Activated CD8-positive, alpha-beta memory T cell treated with anti-CD3 and anti-CD28 coated beads, Interleukin-2, amount 50 U/mL, for 4 hours (primary cell): ENCODE results near the gene HOXA9.
A peak's percentile ranks its signal among the peaks of the same experiment; 100 is the strongest.

ENCODE experiments used
- DNase-seq: peaks from one replicate; pipeline ENCODE4 v3.0.0-alpha.2; 2020

Gene HOXA9

DNA sequence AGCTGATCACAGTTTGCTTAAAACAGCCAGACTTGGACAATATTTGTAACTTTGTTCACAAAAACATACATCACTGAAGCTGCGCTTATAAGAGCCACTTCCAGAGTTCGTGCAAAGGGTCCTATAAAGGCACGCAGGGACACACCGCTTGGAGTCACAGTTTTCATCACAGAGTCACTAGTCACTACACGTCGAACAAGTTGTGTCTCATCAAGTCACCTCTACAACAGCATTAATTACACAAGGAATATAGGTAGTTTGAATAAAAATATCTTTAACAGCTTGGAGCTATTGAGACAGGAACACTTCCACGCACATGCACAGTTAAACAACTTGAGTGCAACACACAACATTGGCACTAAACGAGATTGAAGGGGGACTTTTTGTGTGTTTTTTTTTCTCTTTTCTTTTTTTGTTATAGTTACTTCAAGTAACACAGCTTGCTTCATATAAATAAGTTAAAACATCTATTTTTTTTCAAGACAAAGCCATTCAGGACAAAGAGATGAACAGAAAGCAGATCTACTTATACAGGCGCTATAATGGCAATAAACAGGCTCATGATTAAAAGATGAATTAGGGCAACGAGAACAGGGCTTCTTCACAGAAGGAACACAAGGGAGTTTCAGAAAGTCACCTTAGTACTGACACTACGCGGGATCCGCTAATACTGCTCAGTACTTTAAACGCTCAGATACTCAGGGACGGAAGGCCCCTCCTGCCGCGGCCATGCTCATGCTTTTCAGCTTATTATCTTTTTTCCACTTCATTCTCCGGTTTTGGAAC lies 24.0 kb downstream of the HOXA9 start:
- DNase-seq = no peak

DNA sequence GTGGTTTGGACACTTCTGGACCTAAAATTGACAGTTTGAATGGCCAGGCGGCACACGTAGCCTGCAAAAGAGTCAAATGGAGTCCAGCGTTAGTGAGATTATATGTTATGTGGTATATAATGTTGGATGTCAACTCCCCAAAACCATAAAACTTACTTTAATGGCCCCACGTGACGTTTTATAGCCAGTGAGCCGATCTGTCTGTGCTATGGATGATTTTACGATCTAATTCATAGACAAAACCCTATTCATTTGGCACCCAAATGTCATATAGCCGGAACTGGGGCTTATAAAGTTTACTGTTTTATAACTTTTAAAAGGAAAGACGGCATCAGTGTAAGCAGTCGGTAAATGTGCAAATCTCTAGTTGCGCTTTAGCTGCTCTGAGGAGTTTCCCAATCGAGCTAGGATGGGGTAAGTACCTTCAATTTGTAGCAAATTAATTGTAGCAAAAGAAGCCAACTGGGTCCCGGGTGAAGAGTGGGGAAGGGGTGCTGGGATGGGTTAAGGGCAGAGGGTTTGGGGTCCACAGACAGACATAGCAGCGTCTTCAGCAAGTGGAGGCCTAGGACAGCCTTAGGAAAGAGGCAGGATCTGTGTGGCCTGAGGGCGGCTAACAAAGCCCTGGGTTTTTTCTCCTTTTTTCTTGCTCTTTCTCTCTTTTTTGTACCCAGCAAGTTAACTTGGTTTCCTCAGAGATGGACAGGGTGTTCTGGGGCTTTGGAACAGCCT lies 25.0 kb downstream of the HOXA9 start:
- DNase-seq = no peak

DNA sequence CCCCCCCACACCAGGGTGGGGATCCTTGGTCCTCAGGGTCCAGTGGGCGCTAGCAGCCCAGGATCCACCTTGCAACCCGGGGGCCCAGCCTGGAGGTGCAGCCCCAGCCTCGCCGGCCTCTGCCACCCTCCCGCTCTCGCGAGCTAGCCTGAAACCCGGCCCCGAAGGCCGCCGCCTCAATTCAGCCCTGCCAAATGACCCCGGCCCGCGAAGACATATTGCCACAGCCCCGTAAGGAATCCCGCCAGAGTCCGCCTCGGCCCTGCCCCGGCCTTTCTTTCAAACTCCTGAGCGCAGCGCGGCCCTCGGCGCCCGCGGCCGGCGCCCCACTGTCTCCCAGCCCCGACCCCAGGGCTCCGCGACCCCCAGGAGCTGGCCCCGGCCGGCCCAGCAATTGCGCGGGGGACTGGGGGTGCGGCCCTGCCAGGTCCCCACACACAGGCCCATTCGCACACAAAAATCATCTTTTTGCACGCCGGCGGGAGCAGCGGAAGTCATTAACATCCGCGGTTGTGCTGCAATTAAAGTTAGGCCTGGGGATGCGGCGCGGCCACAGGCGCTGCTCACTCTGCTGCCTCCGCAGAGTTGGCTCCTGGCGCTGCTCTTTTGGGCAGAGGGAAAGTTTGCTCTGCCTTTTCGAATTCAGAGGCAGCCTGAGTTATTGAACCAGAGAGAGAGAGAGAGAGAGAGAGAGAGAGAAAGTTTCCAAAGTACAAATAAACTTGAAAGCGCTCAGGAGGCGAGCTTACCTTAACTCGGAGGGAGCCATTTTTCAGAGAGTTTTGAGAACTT lies 25.8 kb downstream of the HOXA9 start:
- no peak for DNase-seq

DNA sequence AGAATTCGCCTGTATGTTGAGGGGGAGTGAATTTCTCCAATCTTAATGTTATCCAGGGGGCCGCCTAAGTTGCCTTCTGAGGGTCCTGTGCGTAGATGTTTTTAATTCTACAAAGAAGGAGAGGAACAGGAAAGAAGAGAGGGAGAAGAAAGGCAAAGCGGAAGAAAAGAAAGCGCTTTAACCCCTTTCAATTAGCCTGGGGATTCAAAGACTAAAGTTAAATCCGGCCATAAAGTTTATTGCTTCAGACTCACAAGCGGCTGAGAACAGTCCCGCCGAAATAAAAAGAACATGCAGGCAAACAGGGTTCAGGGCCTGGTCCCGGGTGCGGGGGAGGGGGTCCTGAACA lies 26.4 kb downstream of the HOXA9 start:
- no peak for DNase-seq

DNA sequence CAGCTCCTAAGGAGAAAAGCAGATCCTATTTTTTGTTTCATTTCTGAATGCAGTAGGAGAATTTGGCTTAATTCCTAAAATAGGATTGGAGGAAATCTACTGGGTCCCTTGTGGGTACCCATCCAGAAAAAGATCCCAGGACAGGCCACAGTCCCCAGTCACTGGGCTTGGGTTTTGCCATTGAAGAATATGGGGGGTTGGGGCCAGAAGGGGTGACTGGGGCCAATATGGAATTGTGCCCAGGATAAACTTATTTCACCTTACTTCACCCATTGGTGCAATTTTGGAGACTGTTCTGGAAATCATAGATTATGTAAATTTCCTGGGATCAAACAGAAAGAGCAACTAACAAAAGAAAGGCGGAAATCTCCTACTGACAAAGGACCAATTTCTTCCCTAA lies 26.9 kb downstream of the HOXA9 start:
- no peak for DNase-seq

DNA sequence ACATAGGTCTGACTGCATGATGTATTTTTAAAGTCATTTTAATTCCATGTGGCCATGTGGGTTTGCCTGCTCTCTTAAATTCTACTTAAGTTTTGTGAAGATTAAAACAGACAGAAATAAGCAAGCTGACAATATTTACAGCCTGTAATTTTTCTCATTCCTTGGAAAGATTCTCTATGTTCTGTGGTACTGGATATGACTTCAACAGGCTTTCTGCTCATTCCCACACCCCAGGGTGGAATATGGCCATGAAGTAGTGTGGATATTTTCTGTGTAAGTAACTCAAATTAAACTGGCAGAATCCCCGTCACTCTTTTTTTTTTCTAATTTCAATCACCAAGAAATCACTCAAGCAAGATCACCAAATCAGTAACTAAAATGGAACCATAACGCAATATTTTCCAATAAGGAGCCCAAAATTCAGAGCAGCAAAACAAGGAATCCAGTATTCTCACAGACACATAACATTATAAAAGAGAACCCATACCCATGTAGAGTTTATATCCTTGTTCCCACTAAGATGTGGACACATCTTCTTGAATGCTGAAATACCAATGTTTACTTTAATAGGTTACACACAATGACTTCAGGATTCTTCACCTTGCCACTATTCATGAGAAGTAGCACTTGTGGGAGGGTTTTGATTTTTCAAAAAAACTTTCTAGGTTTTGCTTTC lies 27.6 kb downstream of the HOXA9 start:
- DNase-seq = no peak

DNA sequence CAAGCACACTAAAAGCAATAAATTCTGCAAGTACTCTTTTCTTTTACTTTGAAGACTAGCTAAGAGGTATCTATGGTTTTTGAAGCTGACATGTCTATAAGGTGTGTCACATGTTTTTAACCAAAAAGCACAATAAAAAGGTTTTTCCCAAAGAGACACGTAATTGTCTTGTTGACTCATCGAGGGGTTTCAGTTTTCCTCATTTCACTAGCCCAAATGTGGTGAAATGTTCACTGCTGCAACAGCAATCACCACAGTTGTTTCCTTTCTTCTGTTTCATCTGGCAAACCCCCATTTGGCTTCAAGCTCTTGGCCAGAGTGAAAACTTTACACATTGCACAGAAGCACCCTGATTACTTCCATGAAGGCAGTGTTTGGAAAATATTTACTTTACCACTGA lies 30.9 kb downstream of the HOXA9 start:
- no peak for DNase-seq

DNA sequence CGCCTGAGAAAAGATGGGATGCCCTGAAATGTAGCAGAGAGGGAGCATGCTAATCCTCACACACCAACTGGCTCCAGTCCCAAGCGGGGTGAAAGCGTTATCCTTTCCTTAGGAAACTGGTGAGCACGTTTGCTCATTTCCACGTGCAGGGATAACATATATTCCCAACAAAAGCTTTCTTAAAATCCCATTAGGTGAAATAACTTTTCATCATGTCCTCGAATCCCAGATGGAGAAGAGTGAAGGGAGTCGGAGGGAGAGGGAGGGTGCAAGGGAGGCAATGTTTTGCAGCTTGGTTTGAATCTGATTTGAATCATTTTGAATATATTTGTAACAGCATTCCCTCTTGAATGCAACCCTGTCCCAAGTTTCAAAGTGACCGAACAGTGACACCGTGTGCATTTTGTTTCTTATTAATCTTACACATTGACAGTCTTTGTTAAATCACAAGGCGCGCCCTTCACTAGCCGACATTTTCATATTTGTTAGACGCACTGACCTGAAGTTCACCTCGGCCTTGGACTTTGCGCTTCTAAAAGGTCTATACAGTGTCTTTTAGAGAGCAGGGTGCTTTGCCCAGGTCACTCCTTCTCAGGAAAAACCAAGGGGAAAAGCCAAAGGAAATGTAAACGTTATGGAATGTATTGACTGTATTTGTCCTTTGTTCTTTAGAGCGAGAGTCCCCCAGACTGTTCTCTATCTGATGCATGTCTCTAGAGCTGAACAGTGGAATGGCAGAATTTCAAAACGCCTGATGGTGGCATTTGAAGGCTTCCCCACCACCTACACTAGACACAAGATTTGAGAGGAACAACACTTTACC lies 31.7 kb downstream of the HOXA9 start:
- DNase-seq = no peak

DNA sequence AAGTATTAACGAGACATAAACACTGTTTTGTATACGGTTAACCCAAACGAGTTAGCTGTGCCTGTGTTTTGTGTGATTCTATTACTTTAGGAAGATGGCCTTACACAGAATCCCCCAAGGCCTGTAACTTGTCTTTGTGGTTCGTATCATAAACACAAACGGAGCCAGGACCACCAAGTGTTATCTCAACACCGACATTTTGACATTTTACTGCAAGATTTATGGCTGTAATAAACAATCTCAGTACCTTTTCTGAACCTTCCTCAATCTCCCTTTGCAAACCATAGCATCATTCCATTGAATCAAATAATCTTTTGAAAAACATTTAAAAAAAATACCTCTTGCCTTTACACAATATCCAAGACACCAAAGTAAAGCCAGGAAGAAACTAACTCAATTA lies 32.4 kb downstream of the HOXA9 start:
- DNase-seq = no peak

DNA sequence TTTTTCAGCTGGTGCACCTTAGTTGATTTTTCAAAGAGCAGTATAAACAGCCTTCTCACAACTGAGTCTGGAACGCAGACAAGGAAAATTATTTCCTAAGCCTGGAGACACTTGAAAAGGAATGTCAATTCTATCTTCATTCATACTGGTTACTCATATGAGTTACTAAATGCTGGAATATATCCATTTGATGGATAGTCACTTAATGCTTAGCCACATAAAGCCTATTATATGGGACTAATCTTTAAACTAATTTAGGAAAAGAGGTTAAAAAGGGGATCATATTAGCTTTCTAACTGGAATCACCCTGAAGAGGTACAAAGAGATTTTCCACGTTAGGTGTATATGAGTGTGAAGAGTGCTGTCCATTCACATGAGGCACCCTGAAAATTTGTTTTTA lies 33.1 kb downstream of the HOXA9 start:
- no peak for DNase-seq

DNA sequence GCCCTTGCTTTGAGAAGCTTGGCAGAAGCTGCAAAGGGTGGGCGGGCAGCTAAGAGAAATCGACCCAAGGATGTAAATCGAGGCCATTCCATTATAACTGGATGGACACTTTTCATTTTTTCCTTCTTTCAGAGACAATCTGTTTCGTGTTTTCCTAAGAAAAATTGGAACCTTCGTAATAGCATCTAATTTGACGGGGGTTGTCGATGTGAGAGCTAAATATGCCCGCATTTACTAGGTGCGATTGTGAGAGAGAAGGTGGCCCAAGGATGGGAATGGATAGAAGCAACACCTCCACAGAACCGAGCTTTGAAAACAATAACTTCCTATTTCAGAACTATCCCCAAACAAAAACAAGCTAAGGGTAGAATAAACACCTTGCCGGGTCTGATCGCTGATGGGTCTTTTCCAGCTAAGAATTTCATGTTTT lies 33.9 kb downstream of the HOXA9 start:
- DNase-seq = no peak

DNA sequence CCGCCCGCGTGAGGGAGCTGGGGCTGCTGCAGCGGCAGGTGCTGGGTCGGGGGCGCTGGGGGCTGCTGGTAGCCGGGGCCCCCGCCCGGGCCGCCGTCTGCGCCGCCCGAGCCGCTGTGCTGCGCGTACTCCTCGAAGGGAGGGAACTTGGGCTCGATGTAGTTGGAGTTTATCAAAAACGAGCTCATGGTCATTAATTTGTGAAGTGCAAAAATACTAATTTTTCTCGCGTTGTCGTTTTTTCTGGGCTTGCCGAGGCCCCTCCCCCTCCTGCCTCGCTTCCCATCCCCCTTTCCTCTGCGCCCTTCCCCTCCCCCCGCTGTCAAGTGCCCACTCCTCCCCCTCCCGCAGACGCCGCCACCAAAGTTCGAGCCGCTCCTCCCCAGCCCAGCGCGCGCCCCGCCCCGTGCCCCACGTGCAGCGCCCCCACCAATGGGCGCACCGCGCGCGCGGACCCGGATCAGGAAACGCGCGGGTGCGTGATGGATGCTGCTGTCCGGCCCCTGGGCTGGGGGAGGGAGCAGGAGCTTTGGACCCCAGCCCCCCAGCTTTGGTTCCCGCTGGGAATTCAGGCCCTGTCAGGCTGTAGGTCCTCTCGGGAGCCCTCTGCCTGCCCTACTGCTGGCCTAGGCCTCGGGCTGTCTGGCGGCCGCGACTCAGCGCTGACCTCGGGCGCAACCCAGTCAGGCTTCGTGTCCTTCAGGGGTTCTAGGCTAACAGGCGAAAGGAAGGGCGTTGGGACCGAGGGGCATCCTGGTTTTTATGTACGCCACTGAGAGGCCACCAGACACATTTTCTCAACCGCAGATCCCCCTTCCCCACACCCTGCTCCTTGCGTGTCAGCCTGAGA lies 34.6 kb downstream of the HOXA9 start, which contains the start of gene HOXA4:
TSS of gene HOXA4 (minus strand) at position 218 of the 850 bp plus-strand sequence. CDS start at position 194, 24 bp downstream.
- peak; percentile 77 for DNase-seq

DNA sequence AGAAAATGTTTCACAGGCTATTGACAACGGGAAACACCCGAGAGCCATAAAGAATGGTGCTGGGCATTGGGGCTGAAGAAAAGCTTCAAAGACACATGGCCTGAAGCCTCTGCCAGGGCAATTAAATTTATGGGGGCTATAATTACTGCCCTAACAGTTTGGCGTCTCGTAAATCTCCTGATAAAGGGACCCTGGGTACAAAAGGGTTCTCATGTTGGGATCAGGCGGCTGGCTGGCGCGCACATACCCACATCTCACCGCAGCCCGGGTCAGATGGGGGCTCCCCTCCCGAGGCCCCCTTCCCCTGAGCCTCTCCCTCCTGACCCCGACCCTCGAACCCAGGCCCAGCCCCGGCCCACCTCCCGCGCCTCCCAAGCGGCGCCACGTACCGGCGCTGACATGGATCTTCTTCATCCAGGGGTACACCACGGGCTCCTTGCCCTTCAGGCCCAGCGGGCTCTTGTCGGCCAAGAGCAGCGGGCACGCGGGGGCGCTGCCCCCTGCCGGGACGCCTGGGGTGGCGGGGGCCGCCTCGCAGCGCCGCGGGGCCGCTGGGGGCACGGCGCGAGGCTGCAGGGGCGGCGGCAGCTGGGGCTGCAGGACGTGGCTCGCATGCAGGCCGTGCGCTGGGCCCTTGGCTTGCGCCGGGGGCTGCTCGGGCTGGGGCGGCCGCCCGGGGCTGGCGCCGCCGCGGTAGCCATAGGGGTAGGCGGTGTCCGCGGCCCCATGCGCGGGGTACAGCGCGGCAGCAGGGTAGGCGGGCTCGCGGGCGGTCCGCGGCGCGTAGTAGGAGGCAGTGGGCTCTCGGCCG lies 35.4 kb downstream of the HOXA9 start:
- DNase-seq = no peak

DNA sequence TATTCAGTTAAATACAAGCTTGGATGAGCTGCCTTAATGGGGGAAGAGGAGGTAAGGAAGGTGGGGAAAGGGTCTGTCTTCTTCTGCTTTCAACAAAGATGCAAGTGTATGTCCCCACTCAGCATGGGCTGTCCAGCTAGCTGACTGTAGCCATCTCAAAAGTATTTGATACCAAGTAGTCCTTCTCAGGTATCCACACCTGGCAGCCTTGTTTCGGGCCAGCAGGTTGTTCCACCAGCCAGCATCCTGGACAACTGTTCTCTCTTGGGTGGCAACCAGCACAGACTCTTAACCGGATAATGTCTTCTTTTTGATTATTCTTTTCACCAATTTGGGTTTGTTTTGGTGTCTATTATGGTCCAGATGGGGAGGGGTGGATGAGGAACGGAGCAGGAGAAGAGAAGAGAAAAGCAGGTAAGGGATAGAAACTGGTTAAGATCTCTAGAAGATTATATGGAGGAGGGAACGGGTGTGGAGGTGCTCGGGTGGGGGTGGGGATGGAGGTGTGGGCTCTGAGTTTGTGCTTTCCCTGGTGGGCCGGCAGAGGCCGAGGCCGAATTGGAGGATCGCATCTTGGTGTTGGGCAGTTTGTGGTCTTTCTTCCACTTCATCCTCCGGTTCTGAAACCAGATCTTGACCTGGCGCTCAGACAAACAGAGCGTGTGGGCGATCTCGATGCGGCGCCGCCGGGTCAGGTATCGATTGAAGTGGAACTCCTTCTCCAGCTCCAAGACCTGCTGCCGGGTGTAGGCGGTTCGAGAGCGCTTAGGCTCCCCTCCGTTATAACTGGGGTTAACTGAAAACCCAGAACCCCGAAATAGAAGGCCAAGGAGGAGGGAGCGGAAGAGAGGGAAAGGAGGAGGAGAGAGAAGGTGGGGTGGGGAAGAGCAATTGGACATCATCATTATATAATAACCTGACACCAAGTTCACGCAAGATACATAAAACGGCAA lies 36.3 kb downstream of the HOXA9 start:
- DNase-seq = no peak

DNA sequence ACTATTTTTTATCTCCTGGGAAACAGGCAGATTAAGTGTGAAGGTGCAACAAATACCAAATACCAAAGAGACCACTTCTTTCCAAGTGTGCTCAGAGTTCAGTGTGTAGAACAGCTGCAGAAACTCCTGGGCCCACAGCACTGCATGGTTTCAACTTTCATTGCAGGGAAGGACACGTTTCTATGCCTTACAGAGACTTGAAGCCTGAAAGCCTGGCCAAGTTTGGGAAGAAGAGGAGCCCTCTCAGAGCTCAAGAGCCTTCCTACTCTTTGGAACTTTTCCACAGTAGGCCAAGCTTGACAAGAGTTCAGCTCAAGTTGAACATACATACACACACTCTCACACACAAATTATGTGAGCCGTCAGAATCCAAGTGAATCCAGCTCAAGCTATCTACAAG lies 37.3 kb downstream of the HOXA9 start:
- DNase-seq = no peak

DNA sequence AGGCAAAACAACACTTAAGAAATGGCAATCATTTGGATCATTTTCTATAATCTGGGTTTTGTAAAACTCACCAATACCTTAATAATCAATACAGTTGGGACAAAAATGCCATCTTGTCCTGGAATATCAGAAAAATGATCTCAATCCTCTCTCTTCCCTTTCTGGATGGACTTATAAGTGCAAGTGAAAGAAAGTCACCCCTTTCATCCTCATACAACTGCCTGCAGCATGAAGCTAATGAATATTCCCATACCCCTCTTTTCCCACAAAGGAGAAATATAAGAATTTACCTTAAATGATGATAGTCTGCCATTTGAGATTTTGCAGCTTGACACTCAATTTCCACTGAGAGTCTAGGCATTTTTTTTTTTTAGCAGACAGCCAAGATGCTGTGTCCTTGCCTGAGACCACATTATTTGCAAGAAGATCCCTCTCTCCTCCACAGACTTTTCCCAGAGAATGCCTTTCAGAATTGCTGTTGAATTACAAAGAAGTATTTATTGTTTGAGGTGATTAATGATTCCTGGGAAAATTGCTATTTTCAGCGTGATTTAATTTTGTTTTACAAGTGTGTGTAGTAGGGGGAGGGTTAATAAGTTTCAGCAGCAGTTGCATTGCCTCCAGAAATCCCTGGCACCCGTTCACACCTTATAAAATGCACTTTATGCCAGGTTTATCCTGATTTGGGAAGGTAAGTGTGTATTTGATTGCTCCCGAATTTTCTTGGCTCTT lies 38.6 kb downstream of the HOXA9 start:
- DNase-seq = no peak

DNA sequence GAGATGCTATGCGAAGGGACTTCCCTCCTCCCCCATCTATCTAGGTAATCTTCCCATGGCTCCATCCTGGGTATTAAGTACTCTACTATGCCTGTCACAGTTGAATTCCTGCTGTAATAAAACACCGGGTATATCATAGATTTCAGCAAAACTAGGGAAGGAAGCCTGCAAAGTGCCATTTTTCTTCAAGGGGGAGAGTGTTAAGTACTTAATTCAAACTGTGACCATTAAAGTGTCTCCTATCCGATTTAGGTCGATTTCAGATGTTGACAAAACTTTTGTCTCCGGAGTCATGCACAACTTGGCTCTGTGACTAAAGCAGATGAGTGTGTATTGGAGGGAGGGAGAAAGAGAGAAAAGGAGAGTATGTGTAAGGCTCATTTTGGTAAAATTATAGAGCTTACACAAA lies 39.3 kb downstream of the HOXA9 start:
- DNase-seq = no peak
